WERI-Rb-1 (cell line): ENCODE data around the gene ZSWIM3.

Experiments
- DNase-seq: peaks from one replicate; pipeline ENCODE4 v3.0.0-alpha.2; 2020
- H3K27ac ChIP-seq: fragments of 250-450 bp; sonication (Bioruptor Pico); 2 replicates; pipeline ENCODE4 v1.5.1; 2020; ENCODE audit warnings: mild to moderate bottlenecking, moderate library complexity
- H3K27me3 ChIP-seq: fragments of 250-450 bp; sonication (Bioruptor Pico); 2 replicates; pipeline ENCODE4 v1.5.1; 2021; ENCODE audit warnings: mild to moderate bottlenecking, low read depth, moderate library complexity; ENCODE audit not compliant: insufficient read depth, severe bottlenecking
- H3K36me3 ChIP-seq: fragments of 250-450 bp; sonication (Bioruptor Pico); 2 replicates; pipeline ENCODE4 v1.5.1; 2020; ENCODE audit warnings: mild to moderate bottlenecking, moderate library complexity
- H3K4me3 ChIP-seq: 2 replicates; pipeline ENCODE4 v1.5.1; 2011; ENCODE audit warnings: low read depth, mild to moderate bottlenecking, control low read depth, low read length
- H3K9me3 ChIP-seq: fragments of 250-450 bp; sonication (Bioruptor Pico); 2 replicates; pipeline ENCODE4 v1.5.1; 2021; ENCODE audit warnings: mild to moderate bottlenecking, moderate library complexity; ENCODE audit not compliant: severe bottlenecking
- CTCF ChIP-seq: IDR thresholded peaks from 2 replicates; pipeline ENCODE4 v1.5.1; 2011; ENCODE audit warnings: low read depth, mild to moderate bottlenecking, control low read depth, inconsistent platforms, low read length

ZSWIM3 gene

GRCh38 chr20:45850926-45851325, 6.5 kb upstream of the ZSWIM3 start:
- no peak overlapping the region for H3K27ac ChIP-seq
- H3K9me3 ChIP-seq: no peaks in the 10 kb centered on the region
- no peaks in the 10 kb centered on the region for H3K27me3 ChIP-seq
- TF ChIP-seq CTCF: no peak
- no peak for DNase-seq
- H3K36me3 ChIP-seq: peaks cover 8% of the 10 kb centered on the region
- H3K4me3 ChIP-seq: no peak overlapping the region

GRCh38 chr20:45851501-45851900, 5.9 kb upstream of the ZSWIM3 start:
- no peak for TF ChIP-seq CTCF
- no peak overlapping the region for H3K27ac ChIP-seq
- DNase-seq: no peak
- H3K9me3 ChIP-seq: no peaks in the 10 kb centered on the region
- H3K36me3 ChIP-seq: peaks cover 4% of the 10 kb centered on the region
- H3K27me3 ChIP-seq: no peaks in the 10 kb centered on the region
- H3K4me3 ChIP-seq: no peak overlapping the region

- no peak overlapping the region for H3K4me3 ChIP-seq
- DNase-seq: no peak
- H3K27ac ChIP-seq: no peak overlapping the region
- TF ChIP-seq CTCF: no peak
- H3K9me3 ChIP-seq: no peaks in the 10 kb centered on the region
- no peaks in the 10 kb centered on the region; the same call in 1 of the 2 replicates for H3K36me3 ChIP-seq
- no peaks in the 10 kb centered on the region for H3K27me3 ChIP-seq
Measured at GRCh38 chr20:45852326-45852725, 5.1 kb upstream of the ZSWIM3 start.

- DNase-seq: no peak
- Histone ChIP-seq H3K4me3 (no peak overlapping the region), H3K36me3 (no peaks in the 10 kb centered on the region; the same call in 1 of the 2 replicates), H3K9me3 (no peaks in the 10 kb centered on the region), H3K27me3 (no peaks in the 10 kb centered on the region), H3K27ac (no peak overlapping the region)
- TF ChIP-seq CTCF: no peak
Measured at GRCh38 chr20:45853484-45853883, 3.9 kb upstream of the ZSWIM3 start.

GRCh38 chr20:45857882-45858216, 435 bp downstream of the ZSWIM3 start:
- peak overlapping the region; percentile 64 for H3K27ac ChIP-seq
- H3K36me3 ChIP-seq: no peaks in the 10 kb centered on the region
- DNase-seq: no peak
- peak overlapping the region; percentile 76 for H3K4me3 ChIP-seq
- no peaks in the 10 kb centered on the region for H3K9me3 ChIP-seq
- TF ChIP-seq CTCF: no peak
- no peaks in the 10 kb centered on the region for H3K27me3 ChIP-seq

- Histone ChIP-seq H3K27ac (no peak overlapping the region), H3K9me3 (no peaks in the 10 kb centered on the region), H3K4me3 (no peak overlapping the region), H3K27me3 (no peaks in the 10 kb centered on the region), H3K36me3 (no peaks in the 10 kb centered on the region)
- DNase-seq: no peak
- TF ChIP-seq CTCF: no peak
Measured at GRCh38 chr20:45859916-45860315, 2.5 kb downstream of the ZSWIM3 start.
